ENCODE measurements around the gene APLF. TPM values are rescaled to one million over a fixed set of nuclear protein-coding genes. Genes with fewer than 3 reads are reported as not detected.

Gene APLF
- 2.2 and 2.3 TPM in 2 replicates for total RNA-seq

GRCh38 chr2:68467077-68467960 is at the start of gene APLF, which contains the start of gene FBXO48:
TSS of gene APLF (plus strand) at chr2:68467585. CDS start at chr2:68467732, 147 bp downstream.
TSS of gene FBXO48 (minus strand) at chr2:68467294. CDS start at chr2:68465145, 2,149 bp downstream.

Other genes starting within 250 kb of the APLF start
- gene PPP3R1, start 215.1 kb upstream of the APLF start, total RNA-seq = 20.1 and 23.7 TPM in 2 replicates
- gene CNRIP1, start 147.6 kb upstream of the APLF start, total RNA-seq = 0.61 TPM in 1 of 2 replicates, not detected in the other
- not detected in 2 replicates for gene PLEK, start 102.3 kb upstream of the APLF start, total RNA-seq
- gene FBXO48, start 291 bp upstream of the APLF start, total RNA-seq = 0.72 and 0.78 TPM in 2 replicates
- not detected in 2 replicates for gene PROKR1, start 176.0 kb downstream of the APLF start, total RNA-seq

Measured in hair follicular keratinocyte (primary cell).